HG03521 (cell line): ENCODE data around the gene OR5H6.
"Not testable (repeated sequence)": the region's sequence is repeated elsewhere in the genome, so short reads cannot be mapped to it uniquely, and the experiment has no call there.

Experiments used
- ATAC-seq: cut with Tn5 transposase; IDR thresholded peaks from one replicate; pipeline ENCODE4 v1.9.1; 2021; ENCODE audit warnings: mild to moderate bottlenecking, moderate library complexity; ENCODE audit not compliant: unreplicated experiment

OR5H6 gene

DNA sequence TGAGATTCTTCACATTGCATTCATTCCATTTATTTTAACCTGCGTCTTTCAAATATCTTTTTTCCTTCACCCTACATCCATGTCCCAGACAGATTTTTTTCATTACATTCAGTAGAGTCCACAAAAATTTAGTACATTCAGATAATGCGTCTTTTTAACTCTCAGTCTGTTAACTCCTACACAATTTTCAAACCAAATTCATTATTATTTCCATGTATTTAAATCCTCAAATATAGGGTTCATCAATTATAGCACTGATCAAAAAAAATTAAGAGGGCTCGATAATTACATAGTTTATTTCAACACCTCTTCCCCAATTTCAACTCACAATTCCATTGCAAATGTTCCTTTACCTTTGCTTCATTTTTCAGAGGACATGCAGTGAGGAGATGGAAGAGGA is at the start of gene OR5H6:
TSS of gene OR5H6 (plus strand) at position 301 of the 400 bp plus-strand sequence. CDS start at position 390, 89 bp downstream.
- no peak for ATAC-seq

DNA sequence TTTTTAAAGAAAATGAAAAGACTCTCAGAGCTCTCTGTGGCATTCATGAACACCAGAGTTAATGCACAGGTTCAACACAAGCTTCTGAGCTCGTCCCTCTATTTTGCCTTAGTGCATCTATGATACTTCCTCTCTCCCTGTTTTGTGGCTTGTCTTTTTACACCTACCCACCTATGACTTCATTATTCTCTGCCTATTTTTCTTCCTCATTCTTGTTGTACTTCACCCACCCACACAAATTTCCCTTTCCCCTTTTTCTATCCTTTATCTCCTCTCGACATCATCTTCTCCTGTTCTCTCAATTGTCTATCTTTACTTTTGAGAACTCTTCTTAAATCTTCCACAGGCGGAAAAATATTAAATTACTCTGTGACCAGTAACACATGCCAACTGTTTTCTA is 49.0 kb upstream of the OR5H6 start:
- no peak for ATAC-seq

DNA sequence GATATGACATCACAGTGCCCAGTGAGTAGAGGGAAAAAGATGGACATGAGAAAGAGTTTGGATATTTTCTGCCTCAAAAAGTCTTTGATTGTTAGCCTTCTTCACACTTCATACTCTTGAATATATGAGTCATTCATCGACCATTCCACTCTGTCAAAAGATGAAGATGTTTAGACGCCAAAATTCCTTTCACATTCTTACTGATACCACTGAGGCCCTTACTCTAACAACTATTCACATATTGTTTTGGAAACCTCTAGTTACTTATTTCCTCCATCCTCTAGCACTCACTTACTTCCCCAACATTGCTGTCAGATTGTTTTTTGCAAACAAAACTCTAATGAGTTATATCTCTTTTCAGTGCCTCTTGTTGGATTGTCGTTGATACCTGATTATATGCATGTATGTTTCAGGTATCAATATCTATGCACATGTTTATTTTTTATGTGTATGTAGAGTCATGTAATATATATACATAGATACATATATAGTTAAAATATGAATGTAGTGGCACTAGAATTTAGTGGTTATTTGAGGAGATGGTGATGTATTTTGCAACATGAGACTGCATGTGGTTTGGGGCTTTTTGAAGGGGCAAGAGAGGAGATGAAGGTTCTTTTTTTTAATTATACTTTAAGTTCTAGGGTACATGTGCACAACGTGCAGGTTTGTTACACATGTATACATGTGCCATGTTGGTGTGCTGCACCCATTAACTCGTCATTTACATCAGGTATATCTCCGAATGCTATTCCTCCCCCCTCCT is 40.0 kb upstream of the OR5H6 start:
- ATAC-seq, result no peak

DNA sequence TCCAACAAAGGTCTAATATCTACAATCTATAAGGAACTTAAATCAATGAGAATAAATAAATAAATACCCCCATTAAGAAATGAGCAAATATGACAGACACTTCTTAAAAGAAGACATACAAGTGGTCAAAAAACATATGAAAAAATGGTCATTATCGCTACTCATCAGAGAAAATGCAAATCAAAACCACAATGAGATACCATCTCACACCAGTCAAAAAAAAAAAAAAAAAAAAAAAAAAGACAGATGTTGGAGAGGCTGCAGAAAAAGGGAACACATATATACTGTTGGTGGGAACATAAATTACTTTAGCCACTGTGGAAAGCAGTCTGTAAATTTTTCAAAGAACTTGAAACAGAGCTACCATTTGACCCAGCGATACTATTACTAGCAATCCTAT is 31.6 kb upstream of the OR5H6 start:
- no peak for ATAC-seq

DNA sequence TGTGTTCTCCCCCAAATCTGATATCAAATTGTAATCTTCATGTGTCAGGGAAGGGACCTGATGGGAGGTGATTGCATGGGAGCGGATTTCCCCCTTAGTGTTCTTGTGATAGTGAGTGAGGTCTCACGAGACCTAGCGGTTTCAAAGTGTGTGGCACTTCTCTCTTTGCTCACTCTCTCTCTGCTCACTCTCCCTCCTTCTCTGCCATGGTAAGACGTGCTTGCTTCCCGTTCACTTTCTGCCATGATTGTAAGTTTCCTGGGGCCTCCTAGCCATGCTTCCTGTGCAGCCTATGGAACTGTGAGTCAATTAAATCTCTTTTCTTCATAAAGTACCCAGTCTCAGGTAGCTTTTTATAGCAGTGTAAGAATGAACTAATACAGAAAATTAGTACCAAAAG is 30.6 kb upstream of the OR5H6 start:
- ATAC-seq, result no peak

DNA sequence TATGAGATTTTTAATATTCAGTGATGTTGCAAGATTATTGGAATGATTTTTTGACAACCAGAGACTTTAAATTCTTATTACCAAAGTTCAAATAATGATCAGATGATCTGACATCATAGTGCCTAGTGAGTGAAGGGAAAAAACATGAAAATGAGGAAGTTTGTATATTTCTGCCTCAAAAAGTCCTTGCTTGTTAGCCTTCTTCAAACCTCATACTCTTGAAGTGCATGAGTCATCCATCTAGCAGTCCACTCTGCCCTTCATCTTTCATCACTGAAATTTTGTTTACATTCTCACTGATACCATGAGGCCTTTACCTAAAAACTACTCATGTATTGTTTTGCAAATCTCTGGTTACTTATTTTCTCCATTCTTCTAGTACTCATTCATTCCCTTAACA is 23.9 kb upstream of the OR5H6 start:
- no peak for ATAC-seq

DNA sequence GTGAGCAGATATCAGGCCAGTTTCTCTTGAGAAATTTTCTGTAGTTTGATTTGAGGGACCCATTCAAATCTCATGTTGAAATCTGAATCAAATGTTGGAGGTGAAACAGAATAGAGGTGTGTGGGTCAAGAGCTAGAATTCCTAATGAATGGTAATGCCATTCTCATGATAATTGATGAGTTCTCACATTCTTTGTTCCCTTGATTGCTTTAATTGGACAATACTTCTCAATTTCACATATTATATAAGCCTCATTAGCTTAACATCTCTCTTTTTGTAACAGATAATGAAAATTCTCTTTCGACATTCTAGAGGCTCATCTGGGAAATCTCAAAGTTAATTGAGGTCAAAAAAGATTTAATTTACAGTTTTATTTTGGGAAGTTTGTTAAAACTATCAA is 21.9 kb upstream of the OR5H6 start:
- ATAC-seq, result no peak

DNA sequence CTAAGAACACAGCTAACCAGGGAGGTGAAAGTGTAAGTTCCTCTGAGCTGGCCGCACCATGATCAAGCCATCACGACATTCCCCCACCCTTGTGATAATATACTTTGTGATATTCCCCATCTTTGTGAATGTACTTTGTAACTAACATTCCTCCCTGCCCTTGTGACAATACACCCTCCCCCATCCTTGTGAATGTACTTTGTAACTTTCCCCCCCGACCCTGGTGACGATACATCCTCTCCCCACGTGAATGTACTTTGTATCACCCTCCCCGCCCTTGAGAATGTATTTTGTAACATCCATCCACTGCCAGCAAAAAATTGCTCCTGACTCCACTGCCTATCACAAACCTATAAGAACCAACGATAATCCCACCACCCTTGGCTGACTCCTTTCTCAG is 20.2 kb upstream of the OR5H6 start:
- ATAC-seq, result no peak

DNA sequence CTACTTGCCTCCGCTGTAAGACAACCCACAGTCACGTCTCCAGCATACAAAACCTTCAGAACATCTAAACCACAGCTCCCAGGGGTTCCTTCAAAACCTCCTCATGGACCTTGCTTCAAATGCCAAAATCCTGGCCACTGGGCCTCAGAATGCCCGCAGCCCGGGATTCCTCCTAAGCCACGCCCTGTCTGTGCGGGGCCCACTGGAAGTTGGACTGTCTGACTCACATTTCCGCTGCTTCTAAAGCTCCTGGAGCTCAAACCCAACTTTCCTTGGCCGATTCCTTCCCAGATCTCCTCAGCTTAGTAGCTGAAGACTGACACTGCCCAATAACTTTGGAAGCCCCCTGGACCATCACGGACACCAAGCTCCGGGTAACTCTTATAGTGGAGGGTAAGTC is 17.9 kb upstream of the OR5H6 start:
- ATAC-seq, result no peak

DNA sequence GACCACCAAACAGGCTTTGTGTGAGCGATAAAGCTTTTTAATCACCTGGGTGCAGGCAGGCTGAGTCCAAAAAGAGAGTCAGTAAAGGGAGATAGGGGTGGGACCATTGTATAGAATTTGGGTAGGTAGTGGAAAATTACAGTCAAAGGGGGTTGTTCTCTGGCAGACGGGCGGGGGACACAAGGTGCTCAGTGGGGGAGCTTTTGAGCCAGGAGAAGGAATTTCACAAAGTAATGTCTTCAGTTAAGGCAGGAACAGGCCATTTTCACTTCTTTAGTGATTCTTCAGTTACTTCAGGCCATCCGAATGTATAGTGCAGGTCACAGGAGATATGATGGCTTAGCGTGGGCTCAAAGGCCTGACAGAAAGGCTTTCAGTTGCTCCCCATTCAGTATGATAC is 8.0 kb upstream of the OR5H6 start:
- not testable (repeated sequence) for ATAC-seq

DNA sequence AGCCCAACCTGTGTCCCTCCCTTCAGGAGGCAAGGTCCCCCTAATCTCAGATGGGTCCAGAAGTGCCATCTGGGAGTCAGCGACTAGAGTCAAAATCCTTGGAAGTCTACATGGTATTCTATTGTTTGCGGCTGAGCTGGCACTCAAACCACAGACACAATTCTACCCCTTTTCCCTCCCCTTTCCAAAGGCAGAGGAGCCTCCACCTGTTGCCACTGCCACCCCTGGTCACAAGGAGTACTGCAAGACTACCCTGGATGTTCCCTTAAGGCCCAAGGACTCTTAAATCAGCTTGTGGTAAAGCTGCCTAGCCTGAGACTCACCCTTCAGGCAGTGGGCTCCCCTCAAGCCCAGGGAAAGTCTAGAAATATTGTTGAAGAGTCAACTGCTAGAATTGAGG is 4.3 kb upstream of the OR5H6 start:
- ATAC-seq, result no peak

DNA sequence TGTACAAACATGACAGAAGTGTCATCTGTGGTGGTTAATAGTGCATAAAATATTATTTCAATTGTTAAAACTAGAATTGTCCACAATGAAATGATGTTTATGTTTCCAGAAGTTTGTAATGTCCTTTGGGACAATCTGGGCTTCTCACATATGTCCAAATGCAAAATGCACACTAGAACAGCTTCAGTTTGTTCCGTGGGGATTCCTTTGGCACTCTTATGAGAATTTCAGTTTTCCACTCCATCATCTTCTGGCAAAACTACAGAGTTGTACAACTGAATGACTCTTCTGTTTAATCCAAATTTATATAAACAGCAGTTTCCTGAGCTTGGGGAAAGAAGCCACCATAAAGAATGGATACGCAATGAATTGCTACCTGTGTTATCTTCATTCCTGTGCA is 2.0 kb upstream of the OR5H6 start:
- ATAC-seq, result no peak

DNA sequence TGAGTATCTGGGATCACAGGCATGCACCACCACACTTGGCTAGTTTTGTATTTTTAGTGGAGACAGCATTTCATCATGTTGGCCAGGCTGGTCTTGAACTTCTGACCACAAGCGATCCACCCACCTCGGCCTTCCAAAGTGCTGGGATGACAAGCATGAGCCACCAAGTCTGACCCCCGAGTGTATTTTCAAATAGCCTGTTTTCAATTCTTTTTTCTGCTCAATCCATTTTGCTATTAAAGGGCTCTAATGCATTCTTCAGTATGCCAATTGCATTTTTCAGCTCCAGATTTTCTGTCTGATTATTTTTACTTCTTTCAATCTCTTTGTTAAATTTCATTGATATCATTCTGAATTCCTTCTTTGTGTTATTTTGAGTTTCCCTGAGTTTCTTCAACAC is 5.8 kb downstream of the OR5H6 start:
- ATAC-seq, result no peak

DNA sequence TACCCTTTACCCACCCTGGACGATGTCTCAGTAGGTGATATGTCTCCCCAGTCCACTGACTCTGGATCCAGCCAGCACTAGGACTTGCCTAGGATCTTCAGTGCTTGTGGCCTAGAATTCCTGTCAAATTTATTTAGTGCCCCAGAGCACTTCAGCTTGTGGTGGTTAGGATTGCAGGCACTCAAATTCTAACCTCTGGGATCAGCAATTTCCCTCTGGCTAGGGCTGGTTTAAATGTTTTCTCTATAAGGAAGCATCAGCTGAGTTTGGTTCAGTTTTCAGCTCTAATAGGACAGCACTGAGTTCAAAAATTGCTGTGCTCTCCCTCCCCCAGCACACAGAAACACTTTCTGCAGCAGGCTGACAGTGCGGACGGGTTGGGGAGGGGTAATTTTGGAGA is 8.1 kb downstream of the OR5H6 start:
- no peak for ATAC-seq

DNA sequence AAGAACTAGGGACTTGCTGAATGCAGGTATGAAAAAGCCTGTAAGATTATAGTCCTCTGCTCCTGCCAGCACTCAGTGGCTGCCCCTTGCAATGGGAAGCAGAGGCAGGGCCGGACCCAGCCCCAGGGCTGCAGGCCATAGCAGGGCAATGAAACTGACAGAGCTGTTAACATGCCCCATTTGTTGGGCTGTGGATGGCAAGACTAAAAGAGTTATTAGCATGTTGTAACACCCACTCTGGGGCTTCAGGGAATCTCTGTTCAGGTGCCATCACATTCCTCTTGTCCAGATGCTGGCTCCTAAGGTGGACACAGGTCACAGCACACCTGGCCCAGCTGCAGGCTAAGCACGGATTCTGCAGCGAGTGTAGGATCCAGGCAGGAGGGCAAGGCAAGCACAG is 10.9 kb downstream of the OR5H6 start:
- no peak for ATAC-seq

DNA sequence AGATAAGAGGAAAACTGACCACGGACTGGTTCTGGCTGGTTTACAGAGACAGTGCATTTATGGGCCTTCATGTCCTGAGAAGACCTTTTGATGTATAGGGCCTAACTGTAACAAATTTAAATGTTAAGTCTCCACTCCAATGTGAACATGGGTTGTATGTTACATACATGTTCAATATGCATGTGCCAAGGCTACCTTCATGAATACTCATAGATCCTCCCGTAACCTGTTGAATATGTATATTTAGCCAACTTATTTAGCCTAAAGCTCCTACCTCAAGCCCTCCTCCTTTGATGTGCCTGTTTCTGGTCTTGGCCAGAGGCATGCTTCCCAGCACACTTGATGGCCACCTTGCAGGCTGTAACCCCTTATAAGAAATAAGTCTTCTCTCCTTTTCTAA is 18.2 kb downstream of the OR5H6 start, which contains the start of gene OR5H2:
TSS of gene OR5H2 (plus strand) at position 301 of the 400 bp plus-strand sequence. CDS start 398 bp downstream, outside the sequence.
- ATAC-seq, result no peak

DNA sequence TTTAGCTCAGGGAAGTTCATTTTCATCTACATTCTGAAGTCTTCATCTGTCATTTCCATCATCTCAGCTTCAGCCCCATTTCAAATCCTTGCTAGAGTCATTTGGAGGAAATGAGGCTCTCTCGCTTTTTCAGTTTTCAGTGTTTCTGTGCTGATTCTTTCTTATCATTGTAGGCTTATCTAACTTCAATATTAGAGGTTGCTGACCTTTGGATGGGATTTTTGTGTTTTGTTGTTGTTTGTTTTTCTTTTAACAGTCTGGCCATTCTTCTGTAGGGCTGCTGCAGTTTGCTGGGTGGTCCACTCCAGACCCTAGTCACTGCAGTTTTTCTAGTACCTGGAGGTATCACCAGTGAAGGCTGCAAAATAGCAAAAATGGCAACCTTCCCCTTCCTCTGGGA is 26.9 kb downstream of the OR5H6 start:
- no peak for ATAC-seq

DNA sequence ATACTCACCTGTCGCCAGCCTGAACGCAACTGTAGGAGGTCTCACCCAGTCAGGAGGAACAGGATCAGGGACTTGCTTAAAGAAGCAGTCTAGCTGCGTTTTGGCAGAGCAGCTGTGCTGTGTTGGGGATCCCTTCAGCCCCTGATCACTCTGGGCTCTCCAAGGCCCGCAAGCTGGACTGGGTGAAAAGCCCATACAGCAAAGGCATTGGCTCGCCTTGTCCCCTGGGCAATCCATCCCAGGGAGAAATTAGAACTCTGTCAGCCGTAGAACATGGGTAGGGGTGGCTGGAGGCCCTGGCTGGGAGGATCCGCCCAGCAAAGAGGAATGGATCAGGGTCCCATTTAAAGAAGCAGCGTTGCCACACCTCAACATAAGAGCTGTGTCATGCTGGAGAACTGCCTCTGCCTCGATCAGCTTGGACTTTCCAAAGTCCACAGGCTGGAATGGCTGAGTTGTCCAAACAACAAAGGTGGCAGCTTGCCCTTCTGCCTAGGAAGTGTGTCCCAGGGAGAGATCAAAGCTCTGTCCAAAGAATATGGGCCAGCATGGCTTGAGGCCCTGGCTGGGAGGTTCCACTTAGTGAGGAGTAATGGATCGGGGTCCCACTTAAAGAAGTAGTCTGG is 27.4 kb downstream of the OR5H6 start:
- no peak for ATAC-seq
